Measurements from ENCODE around the gene FN1.

The FN1 gene

GRCh38 chr2:215435870-215436704, at the start of gene FN1:
TSS of gene FN1 (minus strand) at chr2:215436068. CDS start at chr2:215435802, 266 bp downstream.
- in situ Hi-C loops (cut with HindIII; ENCODE audit: low sequenced_read_pairs), result no loop called here

DNA sequence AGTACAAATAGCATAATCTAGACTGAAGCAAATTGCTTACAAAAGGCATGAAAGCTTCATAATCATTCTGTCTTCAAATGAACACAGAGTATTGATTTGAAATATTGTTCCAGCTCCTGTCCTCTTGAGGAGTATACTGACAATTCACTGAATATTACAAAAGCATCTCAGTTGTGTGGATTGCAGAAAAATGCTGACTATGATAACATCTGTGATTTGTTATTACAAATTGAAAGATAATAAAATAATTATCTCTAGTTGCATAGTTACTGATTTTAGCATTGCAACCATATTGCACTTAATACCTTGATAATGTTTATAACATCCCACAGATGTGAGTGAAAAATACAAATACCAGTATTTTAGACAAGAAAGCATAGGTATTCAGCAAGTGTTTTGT, 49.2 kb upstream of the FN1 start:
- in situ Hi-C loops (cut with HindIII; ENCODE audit: low sequenced_read_pairs), result no loop called here

DNA sequence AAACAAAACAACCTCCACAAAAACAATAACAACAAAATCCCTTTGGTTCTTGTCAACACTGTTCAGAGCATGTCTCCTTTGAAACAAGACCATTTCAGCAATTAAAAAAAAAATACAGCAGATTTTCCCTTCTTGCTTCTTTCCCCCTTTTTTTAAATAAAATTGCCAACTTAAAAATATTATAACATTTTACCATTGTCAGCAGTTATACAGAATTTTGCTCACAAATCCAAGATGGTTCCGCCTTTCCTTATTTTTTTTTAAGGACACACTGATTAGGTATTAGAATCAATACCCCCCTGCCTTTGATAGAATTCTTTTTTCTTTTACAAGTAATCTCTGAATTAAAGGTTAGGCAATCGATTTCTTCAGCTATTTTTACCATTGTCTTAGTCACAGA, 48.7 kb upstream of the FN1 start:
- in situ Hi-C loops (cut with HindIII; ENCODE audit: low sequenced_read_pairs), result no loop called here

GRCh38 chr2:215483431-215483830, 47.6 kb upstream of the FN1 start:
- in situ Hi-C loops (cut with HindIII; ENCODE audit: low sequenced_read_pairs), result no loop called here

DNA sequence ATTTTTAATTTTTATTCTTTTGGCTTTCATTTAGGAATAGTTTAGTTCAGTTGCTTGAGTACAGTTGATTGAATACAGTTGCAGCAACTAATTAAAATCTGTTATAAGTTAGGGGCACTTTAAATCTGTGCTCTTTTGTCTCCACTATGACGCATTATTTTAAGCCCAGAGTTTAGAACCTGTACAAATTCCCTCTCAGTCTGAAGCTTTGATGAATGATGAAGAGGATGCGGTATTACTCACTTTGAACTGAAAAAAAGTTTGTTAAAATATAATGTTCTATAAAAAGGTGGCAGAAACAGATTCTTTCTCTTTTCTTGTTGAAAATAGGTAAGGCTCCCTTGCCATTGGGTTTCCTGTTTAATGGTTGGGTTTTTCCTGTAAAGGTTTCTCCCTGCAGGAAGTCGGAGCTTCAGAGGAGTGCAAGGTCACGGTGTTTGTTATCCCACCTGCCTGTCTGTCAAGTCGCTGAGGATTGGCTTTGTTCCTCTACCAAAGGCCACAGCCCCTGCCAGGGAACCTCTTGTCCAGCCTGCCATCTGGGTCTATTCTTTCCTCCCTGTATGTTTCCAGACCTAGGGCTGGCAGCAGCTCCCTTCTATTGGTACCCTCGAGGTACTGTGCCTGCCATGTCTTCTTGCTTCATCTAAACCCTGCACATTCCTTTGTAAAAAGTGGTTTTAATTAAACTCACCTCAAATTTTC, 43.8 kb upstream of the FN1 start:
- in situ Hi-C loops (cut with HindIII; ENCODE audit: low sequenced_read_pairs), result loop anchor here (5.0 kb wide), 1 partner anchor 133 kb away; no protein-coding TSS in a partner anchor

DNA sequence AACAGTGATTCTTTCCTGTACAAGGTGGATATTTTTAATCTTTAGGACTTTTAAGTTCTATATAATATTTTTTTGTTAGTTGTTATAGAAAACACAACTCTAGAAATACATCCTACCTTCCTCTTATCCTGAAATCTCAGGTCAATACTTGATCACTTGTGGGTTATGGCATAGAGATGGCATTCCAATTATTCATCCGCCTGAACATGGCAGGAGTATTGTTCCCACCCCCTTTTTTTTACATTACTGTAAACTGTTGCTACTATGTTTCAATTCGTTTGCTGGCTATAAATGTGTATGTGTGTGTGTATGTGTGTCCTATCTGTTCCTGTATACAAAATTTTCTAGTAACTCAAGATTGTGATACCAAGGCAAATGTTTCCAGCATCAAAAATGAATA, 43.3 kb upstream of the FN1 start:
- in situ Hi-C loops (cut with HindIII; ENCODE audit: low sequenced_read_pairs), result loop anchor here (5.0 kb wide), 1 partner anchor 133 kb away; no protein-coding TSS in a partner anchor

DNA sequence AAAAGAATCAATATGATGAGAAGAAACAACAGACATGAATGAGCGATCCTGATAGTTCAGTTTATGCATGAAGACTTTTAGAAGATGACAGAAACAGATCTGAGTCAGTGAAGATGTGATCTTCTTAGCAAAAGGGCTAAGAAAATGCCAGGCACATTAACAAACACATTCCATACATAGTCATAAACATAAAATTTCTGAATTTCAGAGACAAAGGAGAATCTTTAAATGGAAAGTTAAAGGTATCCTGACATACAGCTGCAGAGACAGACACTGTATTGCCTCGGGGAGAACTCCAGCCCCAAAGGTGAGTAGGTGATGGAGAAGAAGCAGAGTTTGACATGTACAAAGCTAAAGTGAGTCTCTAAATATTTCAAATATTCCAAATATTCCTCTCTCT, 40.6 kb upstream of the FN1 start:
- in situ Hi-C loops (cut with HindIII; ENCODE audit: low sequenced_read_pairs), result loop anchor here (5.0 kb wide), 1 partner anchor 136 kb away; no protein-coding TSS in a partner anchor

GRCh38 chr2:215466097-215466909, 30.4 kb upstream of the FN1 start:
- in situ Hi-C loops (cut with HindIII; ENCODE audit: low sequenced_read_pairs), result no loop called here

GRCh38 chr2:215465256-215465655, 29.4 kb upstream of the FN1 start:
- in situ Hi-C loops (cut with HindIII; ENCODE audit: low sequenced_read_pairs), result no loop called here

- in situ Hi-C loops (cut with HindIII; ENCODE audit: low sequenced_read_pairs), result no loop called here
Observed at GRCh38 chr2:215461836-215462532, 26.1 kb upstream of the FN1 start.

DNA sequence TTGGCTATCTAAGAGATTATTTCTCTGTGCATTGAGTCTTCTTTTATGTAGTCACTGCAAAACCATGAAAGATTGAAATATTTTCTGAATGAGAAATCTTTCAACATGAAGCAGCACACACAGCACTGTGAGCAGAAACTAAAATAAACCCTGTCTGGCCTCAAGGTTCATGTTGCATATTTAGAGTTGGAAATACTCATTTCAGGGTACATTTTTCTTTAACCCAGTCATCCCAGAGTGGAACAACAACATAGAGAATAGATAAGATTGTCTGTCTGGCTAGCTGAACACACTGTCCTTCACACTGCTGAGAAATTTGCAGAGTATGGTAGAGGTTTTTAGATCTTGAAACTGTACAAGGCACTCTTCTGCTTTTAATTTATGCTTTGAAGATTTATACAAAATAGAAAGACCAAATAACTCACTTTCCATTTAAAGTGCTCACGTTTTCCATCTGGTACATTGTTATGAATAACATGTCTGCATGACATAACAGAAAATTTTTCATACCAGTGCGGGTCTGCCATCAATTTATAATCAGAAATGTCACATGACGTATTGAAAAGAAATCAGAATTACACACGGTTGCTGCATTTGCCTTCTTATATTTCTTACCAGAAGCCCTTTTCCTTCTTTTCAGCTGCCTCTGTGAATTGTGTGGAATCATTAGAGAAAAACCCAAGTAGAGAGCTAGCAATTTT, 25.0 kb upstream of the FN1 start:
- in situ Hi-C loops (cut with HindIII; ENCODE audit: low sequenced_read_pairs), result no loop called here

- in situ Hi-C loops (cut with HindIII; ENCODE audit: low sequenced_read_pairs), result loop anchor here (10.0 kb wide), 1 partner anchor 459 kb away; no protein-coding TSS in a partner anchor
Observed at GRCh38 chr2:215455958-215456357, 20.1 kb upstream of the FN1 start.

DNA sequence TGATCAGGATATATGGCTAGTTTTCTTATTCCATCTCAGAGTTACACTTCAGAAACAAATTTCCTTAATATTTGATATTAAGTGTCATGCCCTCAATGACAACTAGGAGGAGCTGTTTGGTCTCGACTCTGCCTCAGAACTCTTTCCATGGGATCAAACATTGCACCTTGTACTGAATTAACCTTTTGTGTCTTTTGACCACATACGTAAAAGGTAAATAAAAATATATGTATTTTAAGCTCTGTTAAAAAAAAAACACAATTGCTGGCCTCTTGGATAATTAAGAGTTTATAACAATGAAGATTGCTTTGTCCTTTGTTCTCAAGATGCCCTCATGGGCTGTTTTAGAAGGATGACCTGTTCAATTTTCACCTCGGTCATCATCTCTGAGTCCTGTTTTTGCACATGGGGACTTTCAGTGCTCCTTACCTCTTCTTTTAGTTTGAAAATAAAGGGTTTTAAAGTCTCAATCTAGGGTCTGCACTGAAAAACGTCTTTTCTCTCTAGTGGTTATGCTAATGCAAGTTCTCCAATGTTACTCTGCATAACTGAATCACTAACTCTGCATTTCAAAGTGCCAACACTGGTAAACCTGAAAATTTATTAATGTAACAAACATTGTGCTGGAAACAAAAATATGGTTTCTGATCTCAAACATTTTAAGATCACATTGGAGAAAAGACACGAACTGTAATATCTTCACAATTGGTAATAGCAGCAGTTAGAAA, 18.8 kb upstream of the FN1 start:
- in situ Hi-C loops (cut with HindIII; ENCODE audit: low sequenced_read_pairs), result loop anchor here (10.0 kb wide), 1 partner anchor 460 kb away; no protein-coding TSS in a partner anchor

GRCh38 chr2:215452725-215453124, 16.9 kb upstream of the FN1 start:
- in situ Hi-C loops (cut with HindIII; ENCODE audit: low sequenced_read_pairs), result loop anchor here (10.0 kb wide), 1 partner anchor 462 kb away; no protein-coding TSS in a partner anchor

DNA sequence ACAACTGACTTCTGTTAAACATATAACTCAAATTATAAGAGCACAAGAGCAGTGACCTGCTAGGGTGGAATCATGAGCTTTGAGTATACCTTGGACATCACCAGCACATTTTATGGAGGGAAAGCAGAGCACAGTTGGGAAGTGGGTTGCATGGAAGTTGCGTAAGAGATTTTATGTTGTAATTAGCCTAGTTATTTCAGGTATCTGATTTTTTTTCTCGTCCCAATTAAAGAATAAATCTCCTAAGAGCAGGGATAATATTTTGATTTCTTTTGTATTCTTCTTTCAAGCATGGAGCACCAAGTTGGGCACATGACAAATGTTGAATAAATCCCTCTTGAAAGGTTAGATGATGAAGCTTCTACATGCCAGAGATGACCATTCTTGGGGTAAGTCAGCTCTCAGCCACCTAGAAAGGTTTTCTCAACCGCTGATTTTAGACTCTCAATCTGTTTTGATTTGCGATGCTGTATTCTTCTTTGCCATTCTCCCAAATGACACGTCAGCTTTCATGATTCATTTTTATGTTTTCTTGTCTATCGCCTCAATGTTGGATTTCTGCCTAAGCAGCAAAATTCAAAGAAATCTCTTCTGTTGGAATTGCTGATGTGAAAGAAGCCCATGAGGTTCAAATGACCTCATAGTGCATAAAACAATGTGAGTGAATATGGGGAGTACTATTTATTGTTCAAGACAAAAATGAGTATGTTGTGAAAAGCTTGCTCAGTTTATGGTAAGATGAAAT, 15.3 kb upstream of the FN1 start:
- in situ Hi-C loops (cut with HindIII; ENCODE audit: low sequenced_read_pairs), result loop anchor here (10.0 kb wide), 1 partner anchor 464 kb away; no protein-coding TSS in a partner anchor

DNA sequence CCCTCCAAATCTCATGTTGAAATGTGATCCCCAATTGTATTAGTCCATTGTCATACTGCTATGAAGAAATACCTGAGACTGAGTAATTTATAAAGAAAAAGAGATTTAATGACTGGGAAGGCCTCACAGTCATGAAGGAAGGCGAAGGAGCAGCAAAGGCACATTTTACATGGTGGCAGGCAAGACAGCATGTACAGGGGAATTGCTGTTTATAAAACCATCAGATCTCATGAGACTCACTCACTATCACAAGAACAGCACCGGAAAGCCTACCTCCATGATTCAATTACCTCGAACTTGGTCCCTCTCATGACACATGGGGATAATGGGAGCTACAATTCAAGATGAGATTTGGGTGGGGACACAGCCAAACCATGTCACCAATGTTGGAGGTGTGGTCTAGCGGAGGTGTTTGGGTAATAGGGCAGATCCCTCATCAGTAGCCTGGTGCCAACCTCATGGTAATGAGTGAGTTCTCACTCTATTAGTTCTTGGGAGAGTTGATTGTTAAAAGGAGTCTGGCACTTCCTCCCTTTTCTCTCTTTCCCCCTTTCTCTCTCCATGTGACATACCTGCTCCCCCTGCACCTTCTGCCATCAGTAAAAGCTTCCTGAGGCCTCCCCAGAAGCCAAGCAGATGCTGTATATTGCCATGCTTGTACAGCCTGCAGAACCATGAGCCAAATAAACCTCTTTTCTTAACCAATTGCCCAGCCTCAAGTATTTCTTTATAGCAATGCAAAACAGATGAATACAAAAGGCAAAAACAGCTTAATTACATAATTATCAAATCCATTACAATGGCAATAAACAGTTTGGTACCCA, 14.5 kb upstream of the FN1 start:
- in situ Hi-C loops (cut with HindIII; ENCODE audit: low sequenced_read_pairs), result loop anchor here (10.0 kb wide), 1 partner anchor 464 kb away; no protein-coding TSS in a partner anchor

DNA sequence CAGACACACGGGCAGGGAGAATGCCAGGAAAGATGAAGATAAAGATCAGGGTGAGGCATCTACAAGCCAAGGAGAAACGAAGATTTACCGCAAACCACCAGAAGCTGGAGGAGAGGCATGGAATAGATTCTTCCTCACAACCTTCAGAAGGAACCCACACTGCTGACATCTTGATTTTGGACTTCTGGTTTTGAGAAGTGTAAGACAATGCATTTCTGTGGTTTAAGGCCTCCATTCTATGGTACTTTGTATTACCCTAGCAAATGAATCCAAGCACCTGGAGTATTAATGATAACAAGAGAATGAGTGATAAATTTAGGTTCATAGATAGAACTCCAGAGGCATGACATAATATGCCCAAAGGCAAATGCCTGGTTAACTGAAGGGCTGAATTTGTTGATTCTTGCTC, 11.8 kb upstream of the FN1 start:
- in situ Hi-C loops (cut with HindIII; ENCODE audit: low sequenced_read_pairs), result no loop called here
